Activated CD4-positive, alpha-beta T cell treated with anti-CD3 and anti-CD28 coated beads for 36 hours (primary cell): ENCODE measurements around the gene SPATA1. TPM values are rescaled to one million over a fixed set of nuclear protein-coding genes. Genes with fewer than 3 reads are reported as not detected.
"Not testable (repeated sequence)": the region's sequence is repeated elsewhere in the genome, so short reads cannot be mapped to it uniquely, and the experiment has no call there.

Experiments used
- ATAC-seq: fragments of 200-7000 bp; cut with Tn5 transposase; one replicate; pipeline ENCODE4 v1.10.0; 2021; ENCODE audit warnings: mild to moderate bottlenecking, moderate library complexity
- CTCF ChIA-PET: fragments of 350-600 bp; sonication (Branson Sonifier 250); formaldehyde crosslinking; loops from one replicate; lab custom pipeline; 2021; ENCODE audit warnings: antibody characterized with exemption; lab: Charles Lee
- POLR2A ChIA-PET: fragments of 350-600 bp; sonication (Branson Sonifier 250); formaldehyde crosslinking; loops from one replicate; lab custom pipeline; 2021; ENCODE audit warnings: antibody characterized with exemption, inconsistent platforms; lab: Charles Lee
- DNase-seq: peaks from one replicate; pipeline ENCODE4 v3.0.0-alpha.2; 2020
- H3K27ac Mint-ChIP-seq: one replicate; pipeline ENCODE4 v1.8.0; 2021; ENCODE audit warnings: mixed read lengths
- H3K27me3 Mint-ChIP-seq: one replicate; pipeline ENCODE4 v1.8.0; 2021; ENCODE audit warnings: mixed read lengths
- H3K36me3 Mint-ChIP-seq: one replicate; pipeline ENCODE4 v1.8.0; 2021; ENCODE audit warnings: low read depth, mixed read lengths
- H3K4me1 Mint-ChIP-seq: one replicate; pipeline ENCODE4 v1.8.0; 2021; ENCODE audit warnings: mixed read lengths
- H3K4me3 Mint-ChIP-seq: one replicate; pipeline ENCODE4 v1.8.0; 2021; ENCODE audit warnings: mild to moderate bottlenecking, moderate library complexity, mixed read lengths
- H3K9me3 Mint-ChIP-seq: one replicate; pipeline ENCODE4 v1.8.0; 2021; ENCODE audit warnings: low read depth, mixed read lengths
- intact Hi-C, 2 experiments: fragments of 100-400 bp; cut with DNase I in 1 of 2; cut with micrococcal nuclease in 1 of 2; formaldehyde crosslinking; loops; one replicate each; pipeline versions ENCODE4 v1.14.2 to v1.15.1; 2022 to 2024; cut with DNase I, micrococcal nuclease
- total RNA-seq, 2 experiments: library from RNA; stranded (reverse); gene quantifications; one replicate each; pipeline ENCODE4 v1.2.3, GENCODE V29; 2021

Gene SPATA1
- total RNA-seq, 2 experiments from 2014 or later, result 0.61 to 1.4 TPM

DNA sequence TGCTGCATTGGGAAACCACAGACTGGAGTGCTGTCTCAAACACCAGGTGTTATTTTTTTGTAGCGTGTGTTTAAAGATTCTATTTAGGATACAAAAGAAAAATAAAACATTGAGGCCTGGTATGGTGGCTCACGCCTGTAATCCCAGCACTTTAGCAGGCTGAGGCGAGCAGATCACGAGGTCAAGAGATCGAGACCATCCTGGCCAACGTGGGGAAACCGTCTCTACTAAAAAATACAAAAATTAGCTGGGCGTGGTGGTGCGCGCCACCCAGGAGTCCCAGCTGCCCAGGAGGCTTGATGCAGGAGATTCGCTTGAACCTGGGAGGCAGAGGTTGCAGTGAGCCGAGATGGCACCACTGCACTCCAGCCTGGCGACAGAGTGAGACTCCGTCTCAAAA, 1.7 kb downstream of the SPATA1 start:
- Mint-ChIP-seq H3K36me3 (peaks cover 14% of the 10 kb centered on the region), H3K4me1 (peaks cover 22% of the 10 kb centered on the region)
- CTCF ChIA-PET, result interaction anchor here (0.9 to 2.8 kb wide), 2 partner anchors 27 to 65 kb away, joined by 3 to 11 read pairs; partner anchors contain the start of gene CTBS
- H3K27me3 Mint-ChIP-seq, ATAC-seq, DNase-seq, POLR2A ChIA-PET, H3K27ac Mint-ChIP-seq, H3K9me3 Mint-ChIP-seq, H3K4me3 Mint-ChIP-seq: not testable (repeated sequence)
- intact Hi-C loops, result loop anchor here (2.0 to 10.0 kb wide), 6 partner anchors 209 to 767 kb away; partner anchors contain the start of genes BCL10 (in 1 of the 2), MCOLN2 (in 1 of the 2), PRKACB (in 1 of the 2) and SYDE2 (in 1 of the 2)

DNA sequence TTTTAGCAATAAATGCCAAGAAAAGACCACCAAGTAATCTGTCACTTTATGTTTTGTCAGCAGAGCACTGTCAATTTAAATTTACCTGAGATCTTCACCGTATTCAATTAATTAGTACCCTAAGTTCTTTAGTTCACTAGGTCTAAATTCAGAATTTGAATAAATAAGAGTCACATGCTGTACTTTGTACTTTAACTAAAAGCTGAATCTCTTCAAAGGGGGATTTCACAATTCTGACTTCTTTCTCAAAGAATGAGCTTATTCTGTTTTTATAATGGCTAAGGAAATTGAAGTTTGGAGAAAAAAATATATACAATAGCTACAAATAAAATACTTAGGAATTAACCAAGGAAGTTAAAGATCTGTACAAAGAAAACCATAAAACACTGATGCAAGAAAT, 2.3 kb downstream of the SPATA1 start:
- ChIA-PET POLR2A (interaction anchor here (0.6 kb wide), 1 partner anchor 34 kb away, joined by 3 read pairs; no protein-coding TSS in a partner anchor), CTCF (interaction anchor here (0.6 to 1.3 kb wide), 4 partner anchors 28 to 264 kb away, joined by 3 to 4 read pairs (median 3); no protein-coding TSS in a partner anchor)
- no peaks in the 10 kb centered on the region for H3K27me3 Mint-ChIP-seq
- peaks cover 4% of the 10 kb centered on the region for H3K9me3 Mint-ChIP-seq
- ATAC-seq (no peak), DNase-seq (no peak)
- no peak overlapping the region for H3K4me3 Mint-ChIP-seq
- peaks cover 15% of the 10 kb centered on the region for H3K4me1 Mint-ChIP-seq
- intact Hi-C loops, result loop anchor here (5.0 to 10.0 kb wide), 4 partner anchors 364 to 766 kb away; partner anchors contain the start of genes BCL10 (in 1 of the 2), MCOLN2 (in 1 of the 2), PRKACB (in 1 of the 2) and SYDE2 (in 1 of the 2)
- peaks cover 9% of the 10 kb centered on the region for H3K36me3 Mint-ChIP-seq
- no peak overlapping the region for H3K27ac Mint-ChIP-seq

DNA sequence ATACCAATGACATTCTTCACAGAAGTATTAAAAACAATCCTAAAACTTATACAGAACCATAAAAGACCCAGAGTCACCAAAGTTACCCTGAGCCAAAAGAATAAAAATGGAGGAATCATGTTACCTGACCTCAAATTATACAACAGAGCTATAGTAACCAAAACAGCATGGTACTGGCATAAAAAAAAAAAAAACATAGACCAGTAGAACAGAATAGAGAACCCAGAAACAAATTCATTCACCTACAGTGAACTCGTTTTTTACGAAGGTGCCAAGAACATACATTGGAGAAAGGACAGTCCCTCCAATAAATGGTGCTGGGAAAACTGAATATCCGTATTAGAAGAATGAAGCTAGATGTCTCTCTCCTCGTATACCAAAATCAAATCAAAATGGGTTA, 2.8 kb downstream of the SPATA1 start:
- peaks cover 10% of the 10 kb centered on the region for H3K4me1 Mint-ChIP-seq
- ATAC-seq (no peak), DNase-seq (no peak)
- intact Hi-C loops, result loop anchor here (5.0 to 10.0 kb wide), 4 partner anchors 364 to 766 kb away; partner anchors contain the start of genes BCL10 (in 1 of the 2), MCOLN2 (in 1 of the 2), PRKACB (in 1 of the 2) and SYDE2 (in 1 of the 2)
- H3K9me3 Mint-ChIP-seq, result peaks cover 4% of the 10 kb centered on the region
- POLR2A ChIA-PET, result interaction anchor here (0.6 kb wide), 1 partner anchor 34 kb away, joined by 3 read pairs; no protein-coding TSS in a partner anchor
- H3K36me3 Mint-ChIP-seq, result peaks cover 9% of the 10 kb centered on the region
- CTCF ChIA-PET, result interaction anchor here (0.6 to 1.6 kb wide), 6 partner anchors 17 to 263 kb away, joined by 3 to 5 read pairs (median 3); no protein-coding TSS in a partner anchor
- no peak overlapping the region for H3K4me3 Mint-ChIP-seq
- H3K27me3 Mint-ChIP-seq, result no peaks in the 10 kb centered on the region
- H3K27ac Mint-ChIP-seq, result no peak overlapping the region

DNA sequence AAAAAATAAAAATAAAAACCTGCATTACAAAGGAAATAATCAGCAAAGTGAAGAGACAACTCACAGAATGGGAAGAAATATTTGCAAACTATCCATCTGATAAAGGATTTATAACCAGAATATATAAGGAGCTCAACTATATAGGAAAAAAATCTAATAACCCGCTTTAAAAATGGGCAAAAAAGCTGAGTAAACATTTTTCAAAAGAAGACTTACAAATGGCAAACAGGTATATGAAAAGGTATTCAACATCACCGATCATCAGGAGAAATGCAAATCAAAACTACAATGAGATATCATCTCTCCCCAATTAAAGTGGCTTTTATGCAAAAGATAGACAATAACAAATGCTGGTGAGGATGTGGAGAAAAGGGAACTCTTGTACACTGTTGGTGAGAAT, 4.0 kb downstream of the SPATA1 start:
- Mint-ChIP-seq H3K36me3 (peaks cover 5% of the 10 kb centered on the region), H3K4me1 (peaks cover 2% of the 10 kb centered on the region), H3K27me3 (no peaks in the 10 kb centered on the region), H3K9me3 (peaks cover 4% of the 10 kb centered on the region), H3K27ac (no peak overlapping the region), H3K4me3 (no peak overlapping the region)
- ChIA-PET CTCF (interaction anchor here (1.2 to 1.6 kb wide), 3 partner anchors 16 to 67 kb away, joined by 3 to 5 read pairs (median 3); no protein-coding TSS in a partner anchor), POLR2A (no interaction called here)
- intact Hi-C loops, result no loop called here
- DNase-seq (no peak), ATAC-seq (no peak)

DNA sequence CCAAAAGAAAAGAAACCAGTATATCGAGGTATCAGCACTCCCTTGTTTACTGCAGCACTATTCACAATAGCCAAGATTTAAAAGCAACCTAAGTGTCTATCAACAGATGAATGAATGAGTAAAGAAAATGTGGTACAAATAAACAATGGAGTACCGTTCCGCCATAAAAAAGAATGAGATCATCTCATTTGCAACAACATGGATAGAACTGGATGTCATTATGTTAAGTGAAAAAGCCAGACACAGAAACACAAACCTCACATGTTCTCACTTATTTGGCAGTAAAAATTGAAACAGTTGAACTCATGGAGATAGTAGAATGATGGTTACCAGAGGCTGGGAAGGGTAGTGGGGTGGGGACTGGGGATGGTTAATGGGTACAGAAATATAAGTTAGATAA, 4.5 kb downstream of the SPATA1 start:
- Mint-ChIP-seq H3K4me1 (peaks cover 2% of the 10 kb centered on the region), H3K9me3 (peaks cover 4% of the 10 kb centered on the region), H3K27me3 (no peaks in the 10 kb centered on the region), H3K36me3 (peaks cover 2% of the 10 kb centered on the region), H3K27ac (no peak overlapping the region), H3K4me3 (no peak overlapping the region)
- intact Hi-C loops, result no loop called here
- DNase-seq, result no peak
- CTCF ChIA-PET, result interaction anchor here (1.2 to 1.6 kb wide), 2 partner anchors 15 to 68 kb away, joined by 3 read pairs; no protein-coding TSS in a partner anchor
- POLR2A ChIA-PET, result no interaction called here
- no peak for ATAC-seq

DNA sequence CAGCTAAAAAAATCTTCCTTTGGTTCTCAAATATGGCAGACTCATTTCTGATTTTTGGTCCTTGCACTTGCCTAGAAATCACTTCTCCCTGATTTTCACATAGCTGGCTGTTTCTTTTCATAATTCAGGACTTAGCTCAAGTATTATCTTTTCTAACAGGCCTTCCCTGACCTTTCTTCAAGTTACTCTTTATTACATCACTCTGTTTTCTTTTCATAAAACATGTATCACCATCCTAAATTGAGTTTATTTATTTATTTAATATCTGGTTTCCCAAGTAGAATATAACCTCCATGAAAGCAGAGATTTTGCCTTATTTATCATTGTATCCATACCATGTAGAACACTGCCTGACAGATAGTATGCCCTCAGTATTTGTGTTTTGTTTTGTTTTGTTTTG, 18.4 kb downstream of the SPATA1 start:
- intact Hi-C loops, result no loop called here
- CTCF ChIA-PET, result interaction anchor here (1.0 to 1.5 kb wide), 3 partner anchors 9 to 269 kb away, joined by 3 read pairs; no protein-coding TSS in a partner anchor
- Mint-ChIP-seq H3K27me3 (no peaks in the 10 kb centered on the region), H3K4me1 (no peaks in the 10 kb centered on the region), H3K36me3 (peaks cover 5% of the 10 kb centered on the region), H3K9me3 (no peaks in the 10 kb centered on the region), H3K4me3 (no peak overlapping the region), H3K27ac (no peak overlapping the region)
- ATAC-seq (no peak), DNase-seq (no peak)
- POLR2A ChIA-PET, result no interaction called here

DNA sequence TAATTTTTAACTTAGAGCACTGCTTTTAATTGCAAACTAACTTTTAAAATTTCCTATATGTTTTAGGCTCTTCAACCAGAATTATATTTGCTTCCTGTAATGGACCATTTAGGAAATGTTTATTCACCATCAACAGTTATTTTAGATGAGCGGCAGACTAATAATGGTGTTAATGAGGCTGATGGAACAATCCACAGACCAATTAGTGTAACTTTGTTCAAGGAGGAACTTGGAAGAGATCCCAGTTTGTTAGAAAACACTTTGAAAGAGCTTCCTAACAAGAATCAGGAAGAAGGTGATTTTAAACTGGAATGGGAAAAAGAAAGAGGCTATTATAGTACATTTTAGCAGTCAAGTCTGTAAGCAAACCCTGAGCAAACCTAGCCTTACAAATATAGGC, 19.6 kb downstream of the SPATA1 start:
- Mint-ChIP-seq H3K9me3 (no peaks in the 10 kb centered on the region), H3K4me3 (no peak overlapping the region), H3K27ac (no peak overlapping the region), H3K36me3 (peaks cover 5% of the 10 kb centered on the region), H3K4me1 (no peaks in the 10 kb centered on the region), H3K27me3 (no peaks in the 10 kb centered on the region)
- ChIA-PET POLR2A (no interaction called here), CTCF (interaction anchor here (0.6 to 1.5 kb wide), 3 partner anchors 12 to 231 kb away, joined by 3 to 5 read pairs (median 3); no protein-coding TSS in a partner anchor)
- no peak for ATAC-seq
- intact Hi-C loops, result no loop called here
- no peak for DNase-seq

DNA sequence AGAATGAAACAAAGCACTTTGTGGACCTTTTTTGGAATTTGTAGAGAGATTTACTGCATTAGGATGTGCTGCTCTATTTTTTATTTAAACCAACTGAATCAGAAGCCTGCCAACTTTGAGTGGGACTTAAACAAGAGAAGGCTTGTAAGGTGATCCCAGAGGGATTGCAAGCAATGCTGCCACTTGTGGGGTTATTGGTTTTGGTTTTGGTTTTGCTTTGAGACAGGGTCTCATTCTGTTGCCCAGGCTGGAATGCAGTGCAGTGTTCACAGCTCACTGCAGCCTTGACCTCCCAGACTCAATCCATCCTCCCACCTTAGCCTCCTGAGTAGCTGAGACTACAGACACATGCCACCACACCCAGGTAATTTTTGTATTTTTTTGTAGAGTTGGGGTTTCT, 32.4 kb downstream of the SPATA1 start:
- intact Hi-C loops, result no loop called here
- Mint-ChIP-seq H3K9me3 (no peaks in the 10 kb centered on the region), H3K4me3 (no peak overlapping the region), H3K4me1 (peaks cover 7% of the 10 kb centered on the region), H3K27ac (no peak overlapping the region), H3K27me3 (no peaks in the 10 kb centered on the region), H3K36me3 (peaks cover 17% of the 10 kb centered on the region)
- no peak for DNase-seq
- ChIA-PET CTCF (interaction anchor here (0.7 to 1.3 kb wide), 2 partner anchors 9 to 17 kb away, joined by 3 to 4 read pairs; no protein-coding TSS in a partner anchor), POLR2A (no interaction called here)
- no peak for ATAC-seq

DNA sequence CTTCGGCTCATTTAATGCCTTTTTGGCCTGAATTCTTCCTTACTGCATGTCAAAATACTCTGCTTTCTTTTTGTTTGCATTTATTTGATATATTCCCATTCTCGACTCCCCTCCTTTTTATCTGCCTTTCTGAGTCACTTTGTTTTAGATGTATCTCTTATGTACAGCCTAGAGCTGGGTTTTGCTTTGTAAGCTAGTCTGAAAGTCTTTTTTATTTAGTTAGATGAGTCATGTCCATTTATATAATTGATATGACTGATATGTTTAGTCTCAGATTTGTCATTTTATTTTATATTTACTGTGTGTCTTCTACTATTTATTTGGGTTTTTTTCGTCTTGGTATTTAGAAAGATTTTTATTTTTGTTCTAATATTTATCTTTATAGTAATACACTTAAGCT, 33.8 kb downstream of the SPATA1 start:
- ChIA-PET POLR2A (no interaction called here), CTCF (interaction anchor here (1.0 kb wide), 1 partner anchor 9 kb away, joined by 5 read pairs; no protein-coding TSS in a partner anchor)
- intact Hi-C loops, result no loop called here
- H3K36me3 Mint-ChIP-seq, result peaks cover 17% of the 10 kb centered on the region
- no peaks in the 10 kb centered on the region for H3K27me3 Mint-ChIP-seq
- H3K9me3 Mint-ChIP-seq, result no peaks in the 10 kb centered on the region
- ATAC-seq (peak; percentile 55), DNase-seq (no peak)
- no peak overlapping the region for H3K4me3 Mint-ChIP-seq
- H3K27ac Mint-ChIP-seq, result no peak overlapping the region
- peaks cover 7% of the 10 kb centered on the region for H3K4me1 Mint-ChIP-seq

DNA sequence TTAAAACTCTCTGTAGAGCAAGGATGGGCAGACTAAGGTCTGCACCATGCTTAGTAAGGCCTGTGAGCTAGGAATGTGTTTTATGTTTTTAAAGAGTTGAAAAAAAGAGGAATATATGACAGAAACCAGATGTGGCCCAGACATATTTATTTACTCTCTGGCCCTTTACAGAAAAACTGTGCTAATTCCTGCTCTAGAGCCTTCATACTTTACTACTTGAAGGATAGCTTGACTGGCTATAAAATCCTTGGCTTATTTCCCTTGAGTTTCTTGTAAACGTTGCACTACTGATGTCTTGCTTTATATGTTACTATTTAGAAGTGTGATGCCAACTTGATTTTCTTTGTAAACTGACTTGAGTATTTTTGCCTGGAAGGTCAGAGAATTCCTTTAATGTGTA, 34.6 kb downstream of the SPATA1 start:
- no peak for ATAC-seq
- Mint-ChIP-seq H3K36me3 (peaks cover 17% of the 10 kb centered on the region), H3K4me1 (peaks cover 7% of the 10 kb centered on the region), H3K4me3 (no peak overlapping the region), H3K27me3 (no peaks in the 10 kb centered on the region), H3K27ac (no peak overlapping the region), H3K9me3 (no peaks in the 10 kb centered on the region)
- ChIA-PET POLR2A (no interaction called here), CTCF (interaction anchor here (1.0 kb wide), 1 partner anchor 10 kb away, joined by 5 read pairs; no protein-coding TSS in a partner anchor)
- DNase-seq, result no peak
- intact Hi-C loops, result no loop called here

DNA sequence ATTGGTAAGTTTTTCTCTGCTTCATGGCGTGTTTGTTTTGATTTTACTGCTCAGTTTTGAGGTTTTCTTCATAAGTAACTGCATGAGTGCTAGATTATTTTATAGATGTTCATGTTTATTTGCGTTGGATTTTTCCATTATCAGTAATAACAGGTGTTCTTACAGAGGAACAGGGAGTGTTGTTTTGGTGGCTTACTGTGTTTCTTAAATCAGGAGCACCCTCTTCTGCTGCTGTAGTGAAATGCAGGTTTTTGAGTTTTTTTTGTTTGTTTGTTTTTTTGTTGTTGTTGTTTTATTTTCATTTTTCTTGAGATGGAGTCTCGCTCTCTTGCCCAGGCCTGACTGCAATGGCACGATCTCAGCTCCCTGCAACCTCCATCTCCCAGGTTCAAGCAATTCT, 35.5 kb downstream of the SPATA1 start:
- ChIA-PET POLR2A (no interaction called here), CTCF (interaction anchor here (1.5 kb wide), 1 partner anchor 61 kb away, joined by 8 read pairs; no protein-coding TSS in a partner anchor)
- DNase-seq (no peak), ATAC-seq (no peak)
- intact Hi-C loops, result no loop called here
- Mint-ChIP-seq H3K27ac (no peak overlapping the region), H3K4me1 (peaks cover 7% of the 10 kb centered on the region), H3K4me3 (no peak overlapping the region), H3K36me3 (peaks cover 17% of the 10 kb centered on the region), H3K9me3 (no peaks in the 10 kb centered on the region), H3K27me3 (no peaks in the 10 kb centered on the region)
